Measurements from ENCODE around the gene HOGA1. TPM values are rescaled to one million over a fixed set of nuclear protein-coding genes. Genes with fewer than 3 reads are reported as not detected.
A peak's percentile ranks its signal among the peaks of the same experiment; 100 is the strongest.
"Not testable (repeated sequence)": the region's sequence is repeated elsewhere in the genome, so short reads cannot be mapped to it uniquely, and the experiment has no call there.

Gene HOGA1
- total RNA-seq, 2 donors from 2014 or later: not detected

DNA sequence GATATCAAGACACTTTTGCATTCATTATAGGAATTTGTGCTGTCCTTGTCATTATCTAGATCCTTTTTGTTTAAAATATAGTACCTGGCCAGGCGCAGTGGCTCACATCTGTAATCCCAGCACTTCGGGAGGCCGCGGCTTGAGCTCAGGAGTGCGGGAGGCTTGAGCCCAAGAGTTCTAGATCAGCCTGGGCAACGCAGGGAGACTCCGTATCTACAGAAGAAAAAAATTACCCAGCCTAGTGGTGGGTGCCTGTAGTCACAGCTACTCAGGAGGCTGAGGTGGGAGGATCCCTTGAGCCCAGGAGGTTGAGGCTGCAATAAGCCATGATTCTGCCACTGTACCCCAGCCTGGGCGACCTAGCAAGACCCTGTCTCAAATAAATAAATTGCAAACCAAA is 49.7 kb downstream of the HOGA1 start:
- H3K4me3 Mint-ChIP-seq: peak overlapping the region; percentile 93
- H3K9me3 Mint-ChIP-seq: no peaks in the 10 kb centered on the region
- H3K36me3 Mint-ChIP-seq (ENCODE audit: low read depth): peaks cover 6% of the 10 kb centered on the region
- peaks cover 9% of the 10 kb centered on the region for H3K4me1 Mint-ChIP-seq
- H3K27ac Mint-ChIP-seq: peak overlapping the region; percentile 90
- ATAC-seq (replicated peaks): peak; percentile 29
- no peaks in the 10 kb centered on the region for H3K27me3 Mint-ChIP-seq

DNA sequence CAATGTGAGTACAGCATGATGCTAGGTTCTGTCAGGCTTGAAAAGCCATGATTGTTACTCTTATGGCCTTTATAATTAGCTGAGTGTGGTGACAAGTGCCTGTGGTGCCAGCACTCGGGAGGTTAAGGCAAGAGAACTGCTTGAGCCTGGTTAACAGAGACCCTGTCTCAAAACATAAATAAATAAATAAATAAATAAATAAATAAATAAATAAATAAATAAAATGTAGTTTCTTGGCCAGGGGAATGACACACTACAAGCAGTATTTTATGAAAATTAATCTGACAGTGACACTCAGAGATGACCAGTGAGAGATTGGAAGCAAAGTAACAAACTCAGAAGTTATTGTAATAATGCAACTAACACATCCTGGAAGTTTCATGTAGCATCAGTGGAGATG is 51.4 kb downstream of the HOGA1 start:
- Mint-ChIP-seq H3K36me3 (ENCODE audit: low read depth) (peaks cover 6% of the 10 kb centered on the region), H3K27me3 (no peaks in the 10 kb centered on the region), H3K9me3 (no peaks in the 10 kb centered on the region), H3K27ac (no peak overlapping the region), H3K4me1 (peaks cover 14% of the 10 kb centered on the region), H3K4me3 (no peak overlapping the region)
- ATAC-seq (replicated peaks): no peak

DNA sequence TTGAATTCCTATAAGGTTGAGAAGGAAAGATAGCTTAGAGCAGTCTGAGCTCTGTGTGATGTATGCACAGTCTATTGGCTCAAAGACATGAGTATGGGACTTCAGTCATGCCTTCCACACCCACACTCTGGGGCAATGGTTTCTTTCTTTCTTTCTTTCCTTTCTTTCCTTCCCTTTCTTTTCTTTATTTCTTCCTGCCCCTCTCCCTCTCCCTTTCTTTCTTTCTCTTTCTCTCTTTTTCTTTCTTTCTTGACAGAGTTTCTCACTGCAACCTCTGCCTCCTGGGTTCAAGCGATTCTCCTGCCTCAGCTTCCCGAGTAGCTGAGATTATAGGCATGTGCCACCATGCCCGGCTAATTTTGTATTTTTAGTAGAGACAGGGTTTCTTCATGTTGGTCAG is 54.9 kb downstream of the HOGA1 start:
- H3K27ac Mint-ChIP-seq; H3K9me3 Mint-ChIP-seq; H3K27me3 Mint-ChIP-seq; H3K4me3 Mint-ChIP-seq; H3K36me3 Mint-ChIP-seq (ENCODE audit: low read depth); ATAC-seq (replicated peaks): not testable (repeated sequence)
- peaks cover 13% of the 10 kb centered on the region for H3K4me1 Mint-ChIP-seq

DNA sequence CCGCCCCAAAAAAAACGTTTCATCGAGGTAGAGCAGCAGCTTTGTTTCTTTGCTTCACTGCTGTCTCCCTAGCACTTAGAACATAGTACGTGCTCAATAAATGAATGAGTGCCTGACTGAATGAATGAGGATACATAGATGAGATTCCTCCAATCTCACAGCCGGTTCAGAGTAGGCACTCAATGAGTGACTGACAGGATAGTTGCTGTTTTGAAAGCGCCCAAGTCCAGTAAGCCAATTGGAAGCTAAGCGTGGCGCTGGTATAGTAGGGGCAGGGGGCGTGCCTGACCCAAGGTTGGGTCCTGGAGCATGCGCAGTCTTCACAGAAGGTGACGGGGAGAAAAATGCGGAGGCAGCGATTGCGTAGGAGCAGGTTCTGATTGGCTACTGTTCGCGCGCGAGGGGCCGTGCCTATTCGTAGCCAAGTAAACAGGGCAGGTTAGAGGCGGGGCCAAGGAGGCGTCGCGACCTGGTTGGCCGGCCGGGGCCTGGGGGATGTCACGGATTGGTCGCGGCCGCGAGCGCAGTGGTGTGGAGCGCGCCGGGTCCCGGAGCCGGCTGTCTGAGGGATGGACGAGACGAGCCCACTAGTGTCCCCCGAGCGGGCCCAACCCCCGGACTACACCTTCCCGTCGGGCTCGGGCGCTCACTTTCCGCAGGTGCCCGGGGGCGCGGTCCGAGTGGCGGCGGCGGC is 56.1 kb downstream of the HOGA1 start, which contains the start of gene PI4K2A:
TSS of gene PI4K2A (plus strand) at position 498 of the 694 bp plus-strand sequence. CDS start at position 570, 72 bp downstream.
- Mint-ChIP-seq H3K9me3 (no peaks in the 10 kb centered on the region), H3K4me3 (peak within 1 kb of the TSS; percentile 93), H3K27me3 (no peaks in the 10 kb centered on the region), H3K27ac (peak within 1 kb of the TSS; percentile 91), H3K4me1 (peaks cover 13% of the 10 kb centered on the region), H3K36me3 (ENCODE audit: low read depth) (peaks cover 14% of the 10 kb centered on the region)
- ATAC-seq (replicated peaks): peak; percentile 99

DNA sequence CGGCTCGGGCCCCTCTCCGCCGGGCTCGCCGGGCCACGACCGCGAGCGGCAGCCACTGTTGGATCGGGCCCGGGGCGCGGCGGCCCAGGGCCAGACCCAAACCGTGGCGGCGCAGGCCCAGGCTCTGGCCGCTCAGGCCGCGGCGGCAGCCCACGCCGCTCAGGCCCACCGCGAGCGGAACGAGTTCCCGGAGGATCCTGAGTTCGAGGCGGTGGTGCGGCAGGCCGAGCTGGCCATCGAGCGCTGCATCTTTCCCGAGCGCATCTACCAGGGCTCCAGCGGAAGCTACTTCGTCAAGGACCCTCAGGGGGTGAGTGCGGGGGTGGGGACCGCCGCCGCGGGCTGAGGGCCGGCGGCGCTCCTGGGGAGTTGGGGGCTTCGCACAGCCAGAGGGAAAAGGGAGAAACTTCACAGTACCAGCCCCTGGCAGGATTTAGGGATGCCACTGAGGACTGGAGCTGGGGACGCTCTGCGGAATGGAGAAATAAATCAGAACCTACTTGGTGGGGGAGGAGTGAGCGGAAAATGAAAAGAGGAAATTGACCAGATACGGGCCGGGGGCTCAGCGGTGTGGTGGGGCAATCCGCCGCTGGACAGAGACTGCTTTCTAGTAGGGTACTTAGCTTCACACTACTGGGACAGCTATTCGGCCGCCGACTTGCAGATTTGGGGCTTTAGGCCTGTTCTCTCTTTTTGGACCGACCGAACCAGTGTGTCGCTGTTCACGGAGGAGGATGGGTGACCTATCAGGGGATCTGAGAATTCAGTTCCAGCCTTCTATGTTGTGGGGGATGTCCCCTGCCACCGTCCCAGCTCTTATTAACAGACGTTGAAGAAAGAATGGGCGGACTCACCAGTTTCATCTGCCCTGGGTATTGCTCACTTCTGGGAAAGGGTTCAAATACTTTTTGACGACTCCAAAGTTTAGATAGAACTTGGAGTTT is 57.0 kb downstream of the HOGA1 start:
- peak; percentile 20 for ATAC-seq (replicated peaks)
- Mint-ChIP-seq H3K4me3 (peak overlapping the region; percentile 93), H3K27ac (peak overlapping the region; percentile 91), H3K27me3 (no peaks in the 10 kb centered on the region), H3K4me1 (peaks cover 13% of the 10 kb centered on the region), H3K36me3 (ENCODE audit: low read depth) (peaks cover 20% of the 10 kb centered on the region), H3K9me3 (no peaks in the 10 kb centered on the region)

DNA sequence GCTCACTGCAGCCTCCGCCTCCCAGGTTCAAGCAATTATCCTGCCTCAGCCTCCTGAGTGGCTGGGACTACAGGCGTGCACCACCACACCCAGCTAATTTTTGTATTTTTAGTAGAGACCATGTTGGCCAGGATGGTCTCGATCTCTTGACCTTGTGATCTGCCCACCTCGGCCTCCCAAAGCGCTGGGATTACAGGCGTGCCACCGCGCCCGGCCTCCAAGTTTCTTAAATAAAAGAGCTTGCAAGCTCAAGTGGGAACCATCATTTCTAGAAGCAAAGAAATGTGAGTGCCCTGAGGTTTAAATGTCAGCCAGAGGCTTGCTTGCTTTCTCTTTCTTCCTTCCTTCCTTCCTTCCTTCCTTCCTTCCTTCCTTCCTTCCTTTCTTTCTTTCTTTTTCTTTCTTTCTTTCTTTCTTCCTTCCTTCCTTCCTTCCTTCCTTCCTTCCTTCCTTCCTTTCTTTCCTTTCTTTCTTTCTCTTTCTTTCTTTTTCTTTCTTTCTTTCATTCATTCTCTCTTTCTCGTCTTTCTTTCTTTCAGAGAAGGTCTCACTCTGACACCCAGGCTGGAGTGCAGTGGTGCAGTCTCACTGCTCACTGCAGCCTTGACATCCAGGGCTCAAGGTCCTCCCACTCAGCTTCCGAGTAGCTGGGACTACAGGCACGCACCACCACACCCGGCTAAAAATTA is 58.4 kb downstream of the HOGA1 start:
- H3K9me3 Mint-ChIP-seq; H3K27me3 Mint-ChIP-seq; ATAC-seq (replicated peaks): not testable (repeated sequence)
- Mint-ChIP-seq H3K36me3 (ENCODE audit: low read depth) (peaks cover 21% of the 10 kb centered on the region), H3K27ac (peak overlapping the region; percentile 60), H3K4me1 (peaks cover 13% of the 10 kb centered on the region), H3K4me3 (peak overlapping the region; percentile 93)

DNA sequence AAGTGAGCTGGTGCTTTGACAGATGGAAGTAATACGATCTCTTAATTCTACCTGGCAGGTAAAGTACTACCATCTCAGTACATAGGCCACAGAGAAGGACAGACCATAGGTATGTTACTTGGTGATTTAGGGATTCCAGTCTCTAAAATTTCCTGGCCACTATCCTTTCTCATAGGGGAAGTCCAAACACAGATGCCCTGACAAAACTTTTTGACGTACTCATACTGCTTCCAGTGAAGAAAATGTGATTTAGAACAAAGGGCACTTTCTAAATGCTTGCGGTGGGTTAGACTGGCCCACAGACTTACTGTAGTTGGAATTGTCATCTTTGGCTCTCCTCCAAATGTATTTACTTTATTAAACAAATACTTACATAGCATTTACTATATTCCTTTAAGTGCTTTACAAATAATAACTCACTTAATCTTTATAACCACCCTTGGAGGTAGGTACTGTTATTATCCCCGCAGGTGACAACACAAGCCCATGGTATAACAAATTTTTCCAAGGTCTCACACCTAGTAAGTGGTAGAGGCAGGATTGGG is 59.3 kb downstream of the HOGA1 start:
- no peaks in the 10 kb centered on the region for H3K27me3 Mint-ChIP-seq
- H3K4me3 Mint-ChIP-seq: peak overlapping the region; percentile 93
- H3K36me3 Mint-ChIP-seq (ENCODE audit: low read depth): peaks cover 21% of the 10 kb centered on the region
- peaks cover 15% of the 10 kb centered on the region for H3K4me1 Mint-ChIP-seq
- H3K9me3 Mint-ChIP-seq: no peaks in the 10 kb centered on the region
- peak overlapping the region; percentile 60 for H3K27ac Mint-ChIP-seq
- no peak for ATAC-seq (replicated peaks)

DNA sequence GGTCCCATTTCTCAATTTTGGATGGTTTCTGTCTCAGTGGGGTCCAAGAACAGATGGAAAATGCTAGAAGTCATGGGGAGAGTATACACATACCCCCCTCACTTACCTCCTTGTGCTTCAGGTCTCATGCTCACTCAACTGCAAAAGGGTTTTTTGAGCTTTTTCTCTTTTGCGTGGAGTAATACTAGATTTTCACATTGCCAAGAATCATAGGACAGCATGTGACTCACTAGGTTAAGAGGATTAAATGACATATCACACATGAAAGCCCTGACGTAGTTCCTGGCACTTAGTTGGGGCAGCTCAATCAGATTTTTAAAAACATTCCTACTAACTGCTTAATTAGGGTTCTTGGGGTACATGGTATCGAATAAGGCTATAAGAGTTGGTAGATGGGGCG is 60.7 kb downstream of the HOGA1 start:
- Mint-ChIP-seq H3K9me3 (no peaks in the 10 kb centered on the region), H3K4me1 (peaks cover 18% of the 10 kb centered on the region), H3K27ac (no peak overlapping the region), H3K4me3 (no peak overlapping the region), H3K27me3 (no peaks in the 10 kb centered on the region), H3K36me3 (ENCODE audit: low read depth) (peaks cover 21% of the 10 kb centered on the region)
- ATAC-seq (replicated peaks): no peak

DNA sequence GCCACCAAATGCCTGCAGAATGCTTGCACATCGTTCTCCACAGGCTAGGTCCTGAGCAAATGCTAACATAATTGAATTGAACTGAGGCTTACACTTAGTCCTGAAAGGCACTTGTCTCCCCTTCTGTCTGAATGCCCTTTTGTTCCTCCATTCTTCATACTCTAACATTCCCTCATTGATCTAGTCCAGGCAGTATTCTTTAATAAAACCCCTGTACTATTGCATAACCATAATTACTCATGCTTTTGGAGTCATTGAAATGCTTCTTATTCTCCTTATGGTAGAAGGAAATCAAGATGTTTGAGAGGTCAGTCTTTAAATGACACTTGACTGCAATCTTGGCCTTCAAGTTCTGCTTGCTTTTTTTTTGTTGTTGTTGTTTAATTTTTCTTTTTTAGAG is 63.4 kb downstream of the HOGA1 start:
- Mint-ChIP-seq H3K4me1 (peaks cover 13% of the 10 kb centered on the region), H3K27ac (peak overlapping the region; percentile 9), H3K36me3 (ENCODE audit: low read depth) (peaks cover 33% of the 10 kb centered on the region), H3K4me3 (no peak overlapping the region), H3K9me3 (no peaks in the 10 kb centered on the region), H3K27me3 (no peaks in the 10 kb centered on the region)
- ATAC-seq (replicated peaks): no peak

DNA sequence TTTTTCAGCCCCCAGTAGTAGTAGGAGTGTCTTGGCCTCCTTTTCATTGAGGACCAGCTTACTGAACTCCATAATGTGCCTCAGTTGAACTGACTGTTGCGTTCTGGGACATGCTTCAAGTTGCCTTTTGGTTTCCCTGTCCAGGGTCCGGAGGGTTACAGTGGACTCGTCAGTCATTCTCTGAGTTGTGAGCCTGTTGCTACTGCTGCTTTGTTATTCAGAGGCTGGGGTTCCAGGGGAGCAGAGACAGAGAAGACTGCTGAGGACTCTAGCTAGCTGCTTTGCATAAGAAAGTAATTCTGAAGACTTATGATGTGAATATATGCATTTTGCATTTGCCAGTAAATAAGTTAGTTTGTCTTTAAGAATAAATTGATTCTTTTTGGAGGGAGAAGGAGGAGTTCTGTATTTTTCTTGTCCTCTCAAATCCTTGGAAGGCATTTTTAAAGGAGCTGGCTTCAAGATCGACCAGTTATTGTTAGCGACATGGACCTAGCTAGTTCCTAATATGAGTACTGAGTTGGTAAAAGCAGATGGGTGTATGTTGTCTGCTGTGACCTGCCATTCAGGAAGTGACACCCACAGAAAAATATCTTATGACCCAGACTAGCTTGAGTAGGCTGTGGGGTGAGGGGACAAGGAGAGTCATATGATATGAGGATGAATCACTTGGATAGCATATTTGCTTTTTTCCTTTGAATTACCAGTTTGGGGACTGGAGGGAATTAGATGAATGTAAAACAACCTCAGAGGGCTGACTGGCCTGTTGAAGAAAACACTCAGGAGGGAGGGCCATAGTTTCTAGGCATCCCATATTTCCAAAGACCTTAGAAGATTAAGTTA is 64.6 kb downstream of the HOGA1 start:
- Mint-ChIP-seq H3K27ac (peak overlapping the region; percentile 94), H3K9me3 (no peaks in the 10 kb centered on the region), H3K4me3 (peak overlapping the region; percentile 71), H3K27me3 (no peaks in the 10 kb centered on the region), H3K36me3 (ENCODE audit: low read depth) (peaks cover 45% of the 10 kb centered on the region), H3K4me1 (peaks cover 5% of the 10 kb centered on the region)
- peak; percentile 100 for ATAC-seq (replicated peaks)

DNA sequence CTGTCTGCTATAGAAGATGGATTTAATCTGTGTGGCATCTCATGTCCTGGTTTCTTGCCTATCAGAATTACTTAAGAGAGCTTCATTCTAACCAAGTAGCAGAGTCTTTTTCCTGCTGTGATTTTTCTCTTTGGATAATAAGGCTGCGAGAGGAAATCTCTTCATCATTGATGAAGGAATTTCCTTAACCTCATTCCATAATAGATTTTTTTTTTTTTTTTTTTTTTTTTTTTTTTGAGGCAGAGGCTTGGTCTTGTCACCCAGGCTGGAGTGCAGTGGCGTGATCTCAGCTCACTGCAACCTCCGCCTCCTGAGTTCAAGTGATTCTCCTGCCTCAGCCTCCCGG is 65.2 kb downstream of the HOGA1 start:
- peak overlapping the region; percentile 71 for H3K4me3 Mint-ChIP-seq
- H3K36me3 Mint-ChIP-seq (ENCODE audit: low read depth): peaks cover 46% of the 10 kb centered on the region
- H3K4me1 Mint-ChIP-seq; H3K9me3 Mint-ChIP-seq; ATAC-seq (replicated peaks); H3K27me3 Mint-ChIP-seq: not testable (repeated sequence)
- H3K27ac Mint-ChIP-seq: peak overlapping the region; percentile 94

DNA sequence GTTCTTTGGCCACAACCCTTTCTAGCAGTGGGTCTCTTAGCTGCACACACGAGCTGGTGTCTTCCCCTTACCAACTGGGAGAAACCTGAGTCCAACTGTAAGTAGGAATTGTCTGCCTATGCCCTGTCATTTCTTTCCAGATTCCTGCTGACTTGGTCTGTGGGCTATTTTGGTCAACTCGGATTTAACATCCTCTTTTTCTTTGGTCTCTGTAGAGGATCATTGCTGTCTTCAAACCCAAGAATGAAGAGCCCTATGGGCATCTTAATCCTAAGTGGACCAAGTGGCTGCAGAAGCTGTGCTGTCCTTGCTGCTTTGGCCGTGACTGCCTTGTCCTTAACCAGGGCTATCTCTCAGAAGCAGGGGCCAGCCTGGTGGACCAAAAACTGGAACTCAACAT is 66.5 kb downstream of the HOGA1 start:
- H3K27me3 Mint-ChIP-seq: no peaks in the 10 kb centered on the region
- no peak for ATAC-seq (replicated peaks)
- no peak overlapping the region for H3K4me3 Mint-ChIP-seq
- H3K36me3 Mint-ChIP-seq (ENCODE audit: low read depth): peaks cover 43% of the 10 kb centered on the region
- H3K4me1 Mint-ChIP-seq: peaks cover 5% of the 10 kb centered on the region
- H3K27ac Mint-ChIP-seq: no peak overlapping the region
- H3K9me3 Mint-ChIP-seq: no peaks in the 10 kb centered on the region

DNA sequence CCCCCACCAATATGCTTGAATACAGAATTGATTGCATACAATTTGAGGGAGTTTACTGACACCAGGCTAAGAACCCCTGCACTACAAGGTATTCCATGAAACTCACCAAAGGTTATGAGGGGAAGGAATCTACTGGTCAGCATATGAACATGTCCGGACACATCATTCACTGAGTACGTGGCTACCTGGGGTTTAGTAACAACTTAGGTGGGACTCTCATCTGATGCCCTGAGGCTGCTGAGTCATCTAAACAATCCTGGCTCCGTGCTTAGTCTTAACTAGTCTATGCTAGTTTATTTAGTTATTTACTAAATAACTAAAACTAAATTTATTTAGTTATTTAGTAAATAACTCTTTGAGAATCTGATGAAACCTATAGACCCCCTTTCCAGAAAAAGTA is 67.6 kb downstream of the HOGA1 start:
- no peak for ATAC-seq (replicated peaks)
- H3K27ac Mint-ChIP-seq: no peak overlapping the region
- peaks cover 5% of the 10 kb centered on the region for H3K4me1 Mint-ChIP-seq
- H3K9me3 Mint-ChIP-seq: no peaks in the 10 kb centered on the region
- H3K4me3 Mint-ChIP-seq: no peak overlapping the region
- no peaks in the 10 kb centered on the region for H3K27me3 Mint-ChIP-seq
- H3K36me3 Mint-ChIP-seq (ENCODE audit: low read depth): peaks cover 49% of the 10 kb centered on the region
